ENCODE results near the gene SEC22A. TPM values are rescaled to one million over a fixed set of nuclear protein-coding genes. Genes with fewer than 3 reads are reported as not detected.
"Not testable (repeated sequence)": the region's sequence is repeated elsewhere in the genome, so short reads cannot be mapped to it uniquely, and the experiment has no call there.

The SEC22A gene
- total RNA-seq, 1 donor from 2014 or later: 17.7 TPM

DNA sequence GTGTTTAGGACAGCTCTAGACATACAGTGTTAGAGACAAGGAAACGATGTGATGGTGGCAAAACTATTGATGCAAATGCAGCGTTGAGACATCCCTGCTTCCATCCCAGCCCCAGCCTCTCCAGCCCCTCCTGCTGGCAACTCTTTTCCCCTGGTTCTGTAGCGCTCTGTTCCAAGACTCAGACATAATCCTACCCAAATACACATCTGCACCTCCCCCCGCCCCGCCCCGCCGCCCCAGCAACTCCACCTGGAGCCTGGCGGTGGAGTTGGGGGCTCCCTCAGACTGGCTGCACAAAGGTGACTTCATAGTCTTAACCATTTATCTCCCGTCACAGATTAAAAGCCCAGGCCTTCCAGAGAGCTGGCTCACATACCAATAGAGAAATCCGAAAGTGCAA is 7.2 kb upstream of the SEC22A start:
- Histone ChIP-seq H3K4me3 (no peak overlapping the region), H3K27ac (no peak overlapping the region), H3K27me3 (no peaks in the 10 kb centered on the region), H3K9me3 (no peaks in the 10 kb centered on the region), H3K4me1 (no peaks in the 10 kb centered on the region), H3K36me3 (no peaks in the 10 kb centered on the region)
- no peak for TF ChIP-seq POLR2AphosphoS5 (IDR thresholded peaks at IDR 0.05; ENCODE audit: insufficient read depth in 1 of 2, low read depth in 1 of 2)
- no peak for TF ChIP-seq POLR2A (IDR thresholded peaks at IDR 0.05)
- TF ChIP-seq CTCF (IDR thresholded peaks at IDR 0.05): no peak
- intact Hi-C loops (cut with DNase I): no loop called here
- no peak for DNase-seq (ENCODE audit: extremely low spot score in 2 of 2)

- no peak for DNase-seq (ENCODE audit: extremely low spot score in 2 of 2)
- no peak for TF ChIP-seq POLR2A (IDR thresholded peaks at IDR 0.05)
- no peak for TF ChIP-seq CTCF (IDR thresholded peaks at IDR 0.05)
- TF ChIP-seq POLR2AphosphoS5 (IDR thresholded peaks at IDR 0.05; ENCODE audit: insufficient read depth in 1 of 2, low read depth in 1 of 2): no peak
Measured at GRCh38 chr3:123198372-123198771, 3.4 kb upstream of the SEC22A start.

GRCh38 chr3:123201223-123201556 is 553 bp upstream of the SEC22A start:
- Histone ChIP-seq H3K4me1 (peaks cover 13% of the 10 kb centered on the region), H3K27ac (peak overlapping the region; percentile 90), H3K27me3 (no peaks in the 10 kb centered on the region), H3K4me3 (peak overlapping the region; percentile 77 to 86), H3K36me3 (no peaks in the 10 kb centered on the region), H3K9me3 (no peaks in the 10 kb centered on the region)
- TF ChIP-seq CTCF (IDR thresholded peaks at IDR 0.05): no peak
- TF ChIP-seq POLR2A (IDR thresholded peaks at IDR 0.05): no peak
- no peak for TF ChIP-seq POLR2AphosphoS5 (IDR thresholded peaks at IDR 0.05; ENCODE audit: insufficient read depth in 1 of 2, low read depth in 1 of 2)
- DNase-seq (ENCODE audit: extremely low spot score in 2 of 2): no peak
- intact Hi-C loops (cut with DNase I): no loop called here

More at GRCh38 chr3:123198372-123198771, 3.4 kb upstream of the SEC22A start:
- intact Hi-C loops (cut with DNase I): no loop called here
- Histone ChIP-seq H3K36me3 (no peaks in the 10 kb centered on the region), H3K9me3 (no peaks in the 10 kb centered on the region), H3K4me1 (peaks cover 13% of the 10 kb centered on the region), H3K27me3 (no peaks in the 10 kb centered on the region), H3K27ac (no peak overlapping the region), H3K4me3 (no peak overlapping the region)

DNA sequence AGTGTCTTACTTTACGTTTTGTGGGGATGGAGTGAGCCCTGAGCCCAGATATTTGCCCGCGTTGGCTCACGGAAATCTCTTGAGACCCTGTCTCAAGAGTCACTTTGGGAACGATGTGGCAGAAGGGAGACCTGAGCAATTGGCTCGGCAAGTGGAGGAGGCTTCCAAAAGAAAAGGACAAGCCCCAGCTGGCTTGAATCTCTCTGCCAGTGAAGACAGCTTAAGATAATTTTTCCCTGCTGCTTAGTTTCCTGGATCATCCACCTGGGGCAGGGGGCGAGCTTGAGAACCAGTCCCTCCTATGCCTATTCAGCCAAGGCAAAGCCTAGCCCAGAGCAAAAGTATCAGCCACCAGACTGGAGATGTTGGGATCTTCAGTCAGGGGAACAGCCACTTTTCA is 708 bp downstream of the SEC22A start:
- H3K4me3 ChIP-seq: peak overlapping the region; percentile 77 to 86
- H3K9me3 ChIP-seq: no peaks in the 10 kb centered on the region
- DNase-seq (ENCODE audit: extremely low spot score in 2 of 2): no peak
- H3K27me3 ChIP-seq: no peaks in the 10 kb centered on the region
- no peak for TF ChIP-seq POLR2AphosphoS5 (IDR thresholded peaks at IDR 0.05; ENCODE audit: insufficient read depth in 1 of 2, low read depth in 1 of 2)
- no peak for TF ChIP-seq POLR2A (IDR thresholded peaks at IDR 0.05)
- no peak for TF ChIP-seq CTCF (IDR thresholded peaks at IDR 0.05)
- no peaks in the 10 kb centered on the region for H3K36me3 ChIP-seq
- intact Hi-C loops (cut with DNase I): no loop called here
- H3K27ac ChIP-seq: peak overlapping the region; percentile 90
- peaks cover 13% of the 10 kb centered on the region for H3K4me1 ChIP-seq

- peaks cover 6% of the 10 kb centered on the region for H3K4me1 ChIP-seq
- no peaks in the 10 kb centered on the region for H3K9me3 ChIP-seq
- H3K27ac ChIP-seq: no peak overlapping the region
- DNase-seq (ENCODE audit: extremely low spot score in 2 of 2): no peak
- no peak overlapping the region for H3K4me3 ChIP-seq
- H3K27me3 ChIP-seq: no peaks in the 10 kb centered on the region
- peaks cover 0 to 3% of the 10 kb centered on the region in 2 donors for H3K36me3 ChIP-seq
- intact Hi-C loops (cut with DNase I): no loop called here
- TF ChIP-seq POLR2AphosphoS5 (IDR thresholded peaks at IDR 0.05; ENCODE audit: insufficient read depth in 1 of 2, low read depth in 1 of 2): no peak
- TF ChIP-seq CTCF (IDR thresholded peaks at IDR 0.05): no peak
Measured at GRCh38 chr3:123218990-123219389, 17.2 kb downstream of the SEC22A start.

DNA sequence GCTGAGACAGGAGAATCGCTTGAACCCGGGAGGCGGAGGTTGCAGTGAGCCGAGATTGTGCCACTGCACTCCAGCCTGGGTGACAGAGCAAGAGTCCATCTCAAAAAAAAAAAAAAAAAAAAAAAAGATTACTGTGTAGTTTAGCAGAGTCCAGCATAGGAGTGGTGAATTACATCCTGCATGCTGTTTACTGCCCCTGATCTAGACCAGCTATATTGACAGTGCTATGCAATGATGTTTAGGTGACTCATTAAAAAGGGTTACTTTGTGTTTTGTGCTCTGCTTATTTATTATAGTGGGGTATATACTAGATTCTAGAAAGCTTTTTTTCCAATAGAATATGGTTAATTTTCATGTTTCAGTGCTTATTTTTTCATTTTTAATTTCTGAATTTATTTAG is 19.6 kb downstream of the SEC22A start:
- H3K4me1 ChIP-seq; H3K27ac ChIP-seq; H3K4me3 ChIP-seq; H3K27me3 ChIP-seq; H3K9me3 ChIP-seq; DNase-seq (ENCODE audit: extremely low spot score in 2 of 2); intact Hi-C loops (cut with DNase I): not testable (repeated sequence)
- H3K36me3 ChIP-seq: peaks cover 0 to 18% of the 10 kb centered on the region in 2 donors
